Coronary artery (tissue), 2 donors: Measurements from ENCODE around the gene SYT12.

Experiments used
- DNase-seq: peaks from one replicate; pipeline ENCODE4 v3.0.0-alpha.2; 2017; ENCODE audit warnings: low spot score
- H3K27ac ChIP-seq, 2 donors: fragments of 200-600 bp; sonication (generic); one replicate each; pipeline ENCODE4 v1.5.1; 2016 to 2019
- H3K4me3 ChIP-seq: fragments of 200-600 bp; sonication (generic); 2 replicates; pipeline ENCODE4 v1.5.1; 2016; ENCODE audit warnings: mild to moderate bottlenecking, moderate library complexity
- CTCF ChIP-seq: fragments of 200-600 bp; sonication (generic); IDR thresholded peaks from one replicate; pipeline ENCODE4 v1.5.1; 2019; ENCODE audit warnings: antibody characterized with exemption

SYT12 gene

DNA sequence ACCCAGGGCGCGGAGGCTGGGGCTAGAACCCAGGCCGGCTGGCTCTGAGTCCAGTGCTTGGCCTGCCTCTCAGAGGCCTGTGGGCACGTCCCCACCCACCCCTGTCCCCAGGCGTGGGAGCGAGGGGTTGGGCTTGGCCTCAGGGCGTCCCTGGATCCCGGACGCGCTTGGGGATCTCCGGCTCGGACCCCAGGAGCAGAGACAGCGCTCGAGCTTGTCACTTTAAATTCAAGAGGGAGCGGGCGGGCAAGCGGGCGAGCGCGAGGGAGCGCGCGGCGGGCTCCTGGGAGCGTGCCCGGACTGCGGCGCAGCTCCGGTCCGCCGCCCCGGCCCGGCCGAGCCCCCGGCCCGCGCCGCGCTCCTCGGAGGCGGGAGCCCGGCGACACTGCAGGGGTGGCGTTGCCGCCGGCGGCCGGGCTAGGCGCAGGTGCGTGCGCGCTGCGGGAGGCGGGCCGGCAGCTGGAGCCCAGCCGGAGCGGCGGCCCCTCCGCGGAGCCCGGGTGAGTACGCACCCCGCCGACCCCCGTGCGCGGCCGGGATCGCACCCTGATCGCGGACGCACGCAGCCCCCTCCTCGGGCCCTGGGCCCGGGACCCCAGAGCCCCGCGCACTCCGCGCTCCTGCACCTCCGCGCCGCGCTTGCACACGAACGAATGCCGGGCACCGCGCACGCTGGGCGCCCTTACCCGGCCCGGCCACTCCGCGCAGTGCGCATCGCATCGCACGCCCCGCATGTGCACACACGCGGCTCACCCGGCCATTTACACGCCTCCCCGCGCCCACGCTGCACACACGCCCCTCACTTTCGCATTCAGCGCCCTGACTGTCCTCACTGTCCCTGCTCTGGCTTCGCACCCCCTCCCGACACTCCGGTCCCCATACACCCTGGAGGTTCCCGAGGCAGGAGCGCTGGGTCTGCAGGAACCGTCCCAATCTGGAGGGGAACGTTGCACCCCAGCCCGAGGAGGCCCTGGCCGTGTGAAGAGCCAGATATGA lies at the start of gene SYT12:
SYT12 (plus strand) TSS at position 174 of the 996 bp plus-strand sequence. CDS start 7,011 bp downstream, outside the sequence.
- Histone ChIP-seq H3K27ac (peak within 1 kb of the TSS in 1 of 2 donors; percentile 71), H3K4me3 (peak within 1 kb of the TSS; percentile 78)
- DNase-seq: no peak
- no peak for TF ChIP-seq CTCF

DNA sequence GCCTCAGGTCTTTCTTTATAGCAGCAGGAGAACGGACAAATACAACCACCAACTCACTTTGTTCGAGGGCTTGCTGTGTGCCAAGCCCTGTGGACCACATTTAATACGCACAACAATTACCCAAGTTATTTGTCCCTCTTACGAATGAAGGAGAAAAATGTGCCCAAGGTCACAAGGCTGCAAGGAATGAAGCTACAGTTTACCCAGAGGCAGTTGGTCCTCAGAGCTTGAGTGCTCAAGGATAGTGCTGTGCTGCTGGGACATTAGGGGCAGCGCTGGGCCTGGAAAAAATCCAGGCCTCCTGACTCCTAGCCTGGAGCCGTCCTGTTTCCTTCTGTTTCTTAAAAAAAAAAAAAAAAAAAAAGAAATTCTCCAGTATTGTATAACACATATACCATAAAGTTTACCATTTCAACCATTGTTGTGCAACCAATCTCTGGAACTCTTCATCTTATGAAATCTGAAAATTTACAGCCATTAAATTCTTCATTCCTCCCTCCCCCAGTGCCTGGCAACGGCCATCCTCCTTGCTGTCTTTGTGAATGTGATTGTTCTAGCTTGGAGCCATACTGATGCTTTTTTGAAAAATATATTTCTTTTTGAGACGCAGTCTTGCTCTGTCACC lies 48.9 kb upstream of the SYT12 start:
- Histone ChIP-seq H3K27ac (no peak overlapping the region), H3K4me3 (no peak overlapping the region)
- no peak for TF ChIP-seq CTCF
- DNase-seq: no peak

- DNase-seq: no peak
- TF ChIP-seq CTCF: no peak
- H3K27ac ChIP-seq: no peak within 1 kb of the TSS
- H3K4me3 ChIP-seq: no peak within 1 kb of the TSS
Observed at GRCh38 chr11:66974724-66975404, 48.1 kb upstream of the SYT12 start, which contains the start of gene C11orf86. Gene C11orf86, plus strand, starts transcription at chr11:66975304. Its CDS starts 59 bp downstream, at chr11:66975363.

DNA sequence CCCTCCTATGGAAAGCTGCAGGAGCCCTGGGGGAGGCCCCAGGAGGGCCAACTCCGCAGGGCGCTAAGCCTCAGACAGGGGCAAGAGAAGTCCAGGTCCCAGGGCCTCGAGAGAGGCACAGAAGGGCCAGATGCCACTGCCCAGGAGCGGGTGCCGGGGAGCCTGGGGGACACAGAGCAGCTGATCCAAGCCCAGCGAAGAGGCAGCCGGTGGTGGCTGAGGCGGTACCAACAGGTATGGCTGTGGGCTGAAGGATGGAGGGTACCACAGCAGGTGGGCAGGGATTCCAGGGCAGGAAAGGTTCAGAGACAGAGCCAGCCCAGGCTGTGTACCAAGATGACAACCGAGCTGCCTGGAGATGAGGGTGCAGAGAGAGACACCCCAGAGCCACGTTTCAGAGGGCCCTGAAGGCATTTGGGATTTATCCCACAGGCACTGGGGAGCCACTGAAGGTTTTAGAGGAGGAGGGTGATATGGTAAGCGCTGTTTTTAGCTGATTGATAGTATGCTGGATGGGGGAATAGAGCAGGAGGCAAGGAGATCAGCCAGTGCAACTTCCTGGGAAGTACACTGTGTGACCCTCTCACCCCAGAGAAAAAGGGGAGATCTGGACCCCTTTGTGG lies 47.4 kb upstream of the SYT12 start:
- no peak for TF ChIP-seq CTCF
- H3K27ac ChIP-seq: no peak overlapping the region
- H3K4me3 ChIP-seq: no peak overlapping the region
- no peak for DNase-seq

- H3K27ac ChIP-seq: no peak overlapping the region
- DNase-seq: no peak
- H3K4me3 ChIP-seq: no peak overlapping the region
- TF ChIP-seq CTCF: no peak
Observed at GRCh38 chr11:66976028-66976467, 46.9 kb upstream of the SYT12 start.

DNA sequence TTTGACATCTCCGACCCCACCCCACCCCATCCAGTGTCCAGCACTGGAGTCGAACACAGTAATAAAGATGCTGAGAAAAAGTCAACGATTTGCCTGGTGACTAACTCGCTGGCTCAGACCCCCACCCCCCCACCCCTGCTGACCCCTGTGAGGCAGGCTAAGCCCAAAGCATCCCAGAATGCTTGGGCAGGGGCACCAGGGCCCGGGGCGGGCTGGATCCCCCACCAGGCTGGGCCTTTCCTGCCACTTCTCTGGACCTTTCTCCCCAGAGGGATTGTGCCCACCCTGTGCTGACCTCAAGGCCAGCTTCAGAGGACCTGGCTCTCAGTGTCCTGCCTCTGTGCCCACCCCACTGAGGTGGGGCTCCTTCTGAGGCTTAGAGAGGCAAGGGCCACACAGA lies 46.0 kb upstream of the SYT12 start:
- no peak for TF ChIP-seq CTCF
- Histone ChIP-seq H3K4me3 (no peak overlapping the region), H3K27ac (no peak overlapping the region)
- no peak for DNase-seq
